Activated CD4-positive, alpha-beta memory T cell treated with anti-CD3 and anti-CD28 coated beads, Interleukin-2, amount 10 ng/mL, durations not matched to agents 7 days and 5 days (primary cell): ENCODE data around the gene ERC1. TPM values are rescaled to one million over a fixed set of nuclear protein-coding genes. Genes with fewer than 3 reads are reported as not detected.

ENCODE experiments used
- CTCF ChIA-PET: fragments of 350-600 bp; sonication (Branson Sonifier 250); formaldehyde crosslinking; loops from one replicate; lab custom pipeline; 2021; ENCODE audit warnings: antibody characterized with exemption, inconsistent platforms; lab: Charles Lee
- POLR2A ChIA-PET: fragments of 350-600 bp; sonication (Branson Sonifier 250); formaldehyde crosslinking; loops from one replicate; lab custom pipeline; 2021; ENCODE audit warnings: antibody characterized with exemption; lab: Charles Lee
- DNase-seq: peaks from one replicate; pipeline ENCODE4 v3.0.0-alpha.2; 2020
- H3K27ac Mint-ChIP-seq: one replicate; pipeline ENCODE4 v1.8.0; 2021; ENCODE audit warnings: mild to moderate bottlenecking, mixed read lengths
- H3K27me3 Mint-ChIP-seq: one replicate; pipeline ENCODE4 v1.8.0; 2021; ENCODE audit warnings: mixed read lengths
- H3K36me3 Mint-ChIP-seq: one replicate; pipeline ENCODE4 v1.8.0; 2021; ENCODE audit warnings: low read depth, mixed read lengths
- H3K4me1 Mint-ChIP-seq: one replicate; pipeline ENCODE4 v1.8.0; 2021; ENCODE audit warnings: mixed read lengths
- H3K4me3 Mint-ChIP-seq: one replicate; pipeline ENCODE4 v1.8.0; 2021; ENCODE audit warnings: mild to moderate bottlenecking, mixed read lengths
- H3K9me3 Mint-ChIP-seq: one replicate; pipeline ENCODE4 v1.8.0; 2021; ENCODE audit warnings: mixed read lengths
- total RNA-seq, 2 experiments: library from RNA; stranded (reverse); gene quantifications; one replicate each; pipeline ENCODE4 v1.2.3, GENCODE V29; 2021

Gene ERC1
- total RNA-seq, 2 experiments from 2014 or later, result 33.5 to 37.9 TPM

- no peak overlapping the region for H3K4me3 Mint-ChIP-seq
- H3K4me1 Mint-ChIP-seq, result no peaks in the 10 kb centered on the region
- CTCF ChIA-PET, result interaction anchor here (0.5 to 1.1 kb wide), 2 partner anchors 84 to 110 kb away, joined by 3 read pairs; no protein-coding TSS in a partner anchor
- no peak for DNase-seq
- POLR2A ChIA-PET, result no interaction called here
- no peaks in the 10 kb centered on the region for H3K9me3 Mint-ChIP-seq
- no peaks in the 10 kb centered on the region for H3K27me3 Mint-ChIP-seq
- H3K27ac Mint-ChIP-seq, result no peak overlapping the region
- H3K36me3 Mint-ChIP-seq, result peaks cover 6% of the 10 kb centered on the region
These were observed 17.0 kb downstream of the ERC1 start for GRCh38 chr12:1007994-1008393.

GRCh38 chr12:1011091-1011490, 20.1 kb downstream of the ERC1 start:
- CTCF ChIA-PET, result interaction anchor here (0.9 kb wide), 1 partner anchor 82 kb away, joined by 3 read pairs; no protein-coding TSS in a partner anchor

GRCh38 chr12:1013618-1014489, 22.8 kb downstream of the ERC1 start:
- CTCF ChIA-PET, result interaction anchor here (1.1 kb wide), 1 partner anchor 104 kb away, joined by 3 read pairs; no protein-coding TSS in a partner anchor
- H3K9me3 Mint-ChIP-seq, result no peaks in the 10 kb centered on the region
- no peaks in the 10 kb centered on the region for H3K27me3 Mint-ChIP-seq
- H3K4me1 Mint-ChIP-seq, result no peaks in the 10 kb centered on the region
- no peak overlapping the region for H3K27ac Mint-ChIP-seq
- DNase-seq, result no peak
- POLR2A ChIA-PET, result interaction anchor here (1.7 kb wide), 1 partner anchor 22 kb away, joined by 5 read pairs; no protein-coding TSS in a partner anchor
- no peak overlapping the region for H3K4me3 Mint-ChIP-seq
- H3K36me3 Mint-ChIP-seq, result no peaks in the 10 kb centered on the region

More at GRCh38 chr12:1011091-1011490, 20.1 kb downstream of the ERC1 start:
- Mint-ChIP-seq H3K27me3 (no peaks in the 10 kb centered on the region), H3K4me3 (no peak overlapping the region), H3K9me3 (no peaks in the 10 kb centered on the region), H3K27ac (no peak overlapping the region), H3K36me3 (no peaks in the 10 kb centered on the region), H3K4me1 (no peaks in the 10 kb centered on the region)
- POLR2A ChIA-PET, result interaction anchor here (0.7 kb wide), 1 partner anchor 72 kb away, joined by 3 read pairs; no protein-coding TSS in a partner anchor
- DNase-seq, result no peak

GRCh38 chr12:1019283-1019682, 28.3 kb downstream of the ERC1 start:
- no peaks in the 10 kb centered on the region for H3K9me3 Mint-ChIP-seq
- CTCF ChIA-PET, result no interaction called here
- H3K27me3 Mint-ChIP-seq, result no peaks in the 10 kb centered on the region

GRCh38 chr12:1020389-1020788, 29.4 kb downstream of the ERC1 start:
- Mint-ChIP-seq H3K36me3 (peaks cover 21% of the 10 kb centered on the region), H3K4me1 (no peaks in the 10 kb centered on the region), H3K9me3 (no peaks in the 10 kb centered on the region), H3K27ac (no peak overlapping the region), H3K4me3 (no peak overlapping the region), H3K27me3 (no peaks in the 10 kb centered on the region)
- no peak for DNase-seq
- POLR2A ChIA-PET, result no interaction called here
- CTCF ChIA-PET, result interaction anchor here (0.6 kb wide), 1 partner anchor 38 kb away, joined by 5 read pairs; no protein-coding TSS in a partner anchor

More at GRCh38 chr12:1019283-1019682, 28.3 kb downstream of the ERC1 start:
- no peaks in the 10 kb centered on the region for H3K4me1 Mint-ChIP-seq
- POLR2A ChIA-PET, result no interaction called here
- no peak overlapping the region for H3K27ac Mint-ChIP-seq
- peaks cover 21% of the 10 kb centered on the region for H3K36me3 Mint-ChIP-seq
- no peak for DNase-seq
- no peak overlapping the region for H3K4me3 Mint-ChIP-seq

GRCh38 chr12:1022032-1022970, 31.3 kb downstream of the ERC1 start:
- no peak for DNase-seq
- H3K9me3 Mint-ChIP-seq, result no peaks in the 10 kb centered on the region
- peaks cover 21% of the 10 kb centered on the region for H3K36me3 Mint-ChIP-seq
- no peak overlapping the region for H3K4me3 Mint-ChIP-seq
- H3K27me3 Mint-ChIP-seq, result no peaks in the 10 kb centered on the region
- ChIA-PET POLR2A (no interaction called here), CTCF (interaction anchor here (1.0 kb wide), 1 partner anchor 9 kb away, joined by 3 read pairs; no protein-coding TSS in a partner anchor)
- no peak overlapping the region for H3K27ac Mint-ChIP-seq
- H3K4me1 Mint-ChIP-seq, result no peaks in the 10 kb centered on the region

GRCh38 chr12:1030779-1031178, 39.8 kb downstream of the ERC1 start:
- DNase-seq, result no peak
- no peaks in the 10 kb centered on the region for H3K4me1 Mint-ChIP-seq
- H3K9me3 Mint-ChIP-seq, result no peaks in the 10 kb centered on the region
- peaks cover 15% of the 10 kb centered on the region for H3K36me3 Mint-ChIP-seq
- ChIA-PET CTCF (interaction anchor here (1.0 kb wide), 1 partner anchor 9 kb away, joined by 3 read pairs; no protein-coding TSS in a partner anchor), POLR2A (no interaction called here)
- H3K27ac Mint-ChIP-seq, result no peak overlapping the region
- no peaks in the 10 kb centered on the region for H3K27me3 Mint-ChIP-seq
- no peak overlapping the region for H3K4me3 Mint-ChIP-seq

GRCh38 chr12:1034243-1034642, 43.2 kb downstream of the ERC1 start:
- Mint-ChIP-seq H3K4me1 (no peaks in the 10 kb centered on the region), H3K27me3 (no peaks in the 10 kb centered on the region), H3K27ac (no peak overlapping the region), H3K36me3 (peaks cover 10% of the 10 kb centered on the region), H3K4me3 (no peak overlapping the region), H3K9me3 (no peaks in the 10 kb centered on the region)
- ChIA-PET POLR2A (no interaction called here), CTCF (interaction anchor here (1.0 kb wide), 1 partner anchor 84 kb away, joined by 4 read pairs; no protein-coding TSS in a partner anchor)
- no peak for DNase-seq

GRCh38 chr12:1034751-1035457, 43.9 kb downstream of the ERC1 start:
- ChIA-PET CTCF (interaction anchor here (1.0 kb wide), 1 partner anchor 84 kb away, joined by 4 read pairs; no protein-coding TSS in a partner anchor), POLR2A (no interaction called here)
- Mint-ChIP-seq H3K4me1 (no peaks in the 10 kb centered on the region), H3K4me3 (no peak overlapping the region), H3K27me3 (no peaks in the 10 kb centered on the region), H3K9me3 (no peaks in the 10 kb centered on the region), H3K36me3 (peaks cover 9% of the 10 kb centered on the region), H3K27ac (no peak overlapping the region)
- DNase-seq, result no peak

- H3K27me3 Mint-ChIP-seq, result no peaks in the 10 kb centered on the region
- POLR2A ChIA-PET, result no interaction called here
- peaks cover 10% of the 10 kb centered on the region for H3K36me3 Mint-ChIP-seq
- DNase-seq, result no peak
- CTCF ChIA-PET, result no interaction called here
- no peak overlapping the region for H3K27ac Mint-ChIP-seq
- H3K9me3 Mint-ChIP-seq, result no peaks in the 10 kb centered on the region
- no peak overlapping the region for H3K4me3 Mint-ChIP-seq
- H3K4me1 Mint-ChIP-seq, result peaks cover 1% of the 10 kb centered on the region
These were observed 50.5 kb downstream of the ERC1 start for GRCh38 chr12:1041478-1041877.

- no peak for DNase-seq
- H3K4me3 Mint-ChIP-seq, result no peak overlapping the region
- H3K27me3 Mint-ChIP-seq, result no peaks in the 10 kb centered on the region
- H3K9me3 Mint-ChIP-seq, result no peaks in the 10 kb centered on the region
- POLR2A ChIA-PET, result no interaction called here
- H3K36me3 Mint-ChIP-seq, result peaks cover 3% of the 10 kb centered on the region
- CTCF ChIA-PET, result no interaction called here
- H3K4me1 Mint-ChIP-seq, result peaks cover 9% of the 10 kb centered on the region
- H3K27ac Mint-ChIP-seq, result no peak overlapping the region
These were observed 53.2 kb downstream of the ERC1 start for GRCh38 chr12:1044199-1044598.

GRCh38 chr12:1044696-1045095, 53.7 kb downstream of the ERC1 start:
- H3K4me3 Mint-ChIP-seq, result no peak overlapping the region
- POLR2A ChIA-PET, result no interaction called here
- no peaks in the 10 kb centered on the region for H3K9me3 Mint-ChIP-seq
- no peak overlapping the region for H3K27ac Mint-ChIP-seq
- H3K4me1 Mint-ChIP-seq, result peaks cover 9% of the 10 kb centered on the region
- DNase-seq, result no peak
- no peaks in the 10 kb centered on the region for H3K27me3 Mint-ChIP-seq
- CTCF ChIA-PET, result no interaction called here
- H3K36me3 Mint-ChIP-seq, result peaks cover 5% of the 10 kb centered on the region
